ENCODE data around the gene PRR23A.
"Not testable (repeated sequence)": the region's sequence is repeated elsewhere in the genome, so short reads cannot be mapped to it uniquely, and the experiment has no call there.

Gene PRR23A

GRCh38 chr3:139006051-139006716 lies at the start of gene PRR23A:
PRR23A (minus strand) TSS chr3:139006268; CDS start chr3:139006268, 0 bp downstream.
- no peak within 1 kb of the TSS for H3K27ac Mint-ChIP-seq
- DNase-seq (no peak), ATAC-seq (no peak)
- no peaks in the 10 kb centered on the region for H3K36me3 Mint-ChIP-seq (ENCODE audit: low read depth)
- peaks cover 5% of the 10 kb centered on the region for H3K27me3 Mint-ChIP-seq
- H3K9me3 Mint-ChIP-seq = peaks cover 8% of the 10 kb centered on the region
- H3K4me1 Mint-ChIP-seq = no peaks in the 10 kb centered on the region
- no peak within 1 kb of the TSS for H3K4me3 Mint-ChIP-seq

- Mint-ChIP-seq H3K36me3 (ENCODE audit: low read depth) (peaks cover 2% of the 10 kb centered on the region), H3K9me3 (peaks cover 18% of the 10 kb centered on the region)
- no peak for ATAC-seq
Observed at GRCh38 chr3:139052802-139053600, 46.9 kb upstream of the PRR23A start.

DNA sequence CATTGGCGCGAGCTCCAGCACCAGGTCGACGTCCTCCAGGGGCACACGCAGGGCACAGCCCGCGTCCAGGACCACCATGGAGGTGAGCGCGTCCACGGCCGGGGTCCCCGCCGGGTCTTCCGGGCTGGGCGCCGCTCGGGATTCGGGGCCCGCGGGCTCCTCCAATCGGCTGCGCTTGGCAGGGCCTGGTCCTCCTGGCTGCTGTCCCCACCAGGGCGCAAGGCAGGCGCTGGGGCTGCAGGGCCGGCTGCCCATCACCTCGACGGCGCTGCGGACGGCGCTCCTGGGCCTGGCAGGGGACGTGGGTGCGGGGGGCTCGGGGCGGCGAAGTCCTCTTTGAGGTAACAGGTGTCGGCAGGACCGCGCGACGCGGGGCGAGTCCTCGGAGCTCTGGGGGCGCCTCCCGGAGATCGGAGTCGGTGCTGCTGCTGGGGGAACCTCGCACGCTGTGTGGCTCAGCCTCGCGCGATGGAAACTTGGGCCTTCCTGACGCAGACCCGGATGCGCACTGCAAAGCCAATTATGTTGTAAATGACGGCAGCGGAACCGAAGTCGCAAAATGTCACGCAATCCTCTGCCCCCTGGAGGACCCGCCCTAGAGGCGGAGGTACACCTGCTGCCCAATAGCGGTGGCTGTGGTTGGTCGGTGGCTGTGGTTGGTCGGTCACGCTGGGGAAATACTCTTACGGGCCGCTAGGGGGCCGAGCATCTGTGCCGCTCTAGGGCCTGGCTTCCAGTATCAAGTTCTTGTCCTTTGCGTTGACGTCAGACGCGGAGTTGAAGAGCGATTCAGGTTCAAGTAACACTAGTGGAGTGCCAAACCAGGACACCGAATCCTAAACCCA lies 38.5 kb upstream of the PRR23A start, which contains the start of gene PRR23C:
TSS of gene PRR23C (minus strand) at position 527 of the 845 bp plus-strand sequence. CDS start at position 255, 272 bp downstream.
- Mint-ChIP-seq H3K27ac (no peak within 1 kb of the TSS), H3K27me3 (peaks cover 2% of the 10 kb centered on the region), H3K4me3 (no peak within 1 kb of the TSS), H3K4me1 (no peaks in the 10 kb centered on the region), H3K9me3 (peaks cover 8% of the 10 kb centered on the region), H3K36me3 (ENCODE audit: low read depth) (no peaks in the 10 kb centered on the region)
- DNase-seq = no peak
- ATAC-seq = peak; percentile 20

More at GRCh38 chr3:139052802-139053600, 46.9 kb upstream of the PRR23A start:
- H3K27ac Mint-ChIP-seq = no peak overlapping the region
- H3K27me3 Mint-ChIP-seq = no peaks in the 10 kb centered on the region
- no peak overlapping the region for H3K4me3 Mint-ChIP-seq
- no peak for DNase-seq
- no peaks in the 10 kb centered on the region for H3K4me1 Mint-ChIP-seq

DNA sequence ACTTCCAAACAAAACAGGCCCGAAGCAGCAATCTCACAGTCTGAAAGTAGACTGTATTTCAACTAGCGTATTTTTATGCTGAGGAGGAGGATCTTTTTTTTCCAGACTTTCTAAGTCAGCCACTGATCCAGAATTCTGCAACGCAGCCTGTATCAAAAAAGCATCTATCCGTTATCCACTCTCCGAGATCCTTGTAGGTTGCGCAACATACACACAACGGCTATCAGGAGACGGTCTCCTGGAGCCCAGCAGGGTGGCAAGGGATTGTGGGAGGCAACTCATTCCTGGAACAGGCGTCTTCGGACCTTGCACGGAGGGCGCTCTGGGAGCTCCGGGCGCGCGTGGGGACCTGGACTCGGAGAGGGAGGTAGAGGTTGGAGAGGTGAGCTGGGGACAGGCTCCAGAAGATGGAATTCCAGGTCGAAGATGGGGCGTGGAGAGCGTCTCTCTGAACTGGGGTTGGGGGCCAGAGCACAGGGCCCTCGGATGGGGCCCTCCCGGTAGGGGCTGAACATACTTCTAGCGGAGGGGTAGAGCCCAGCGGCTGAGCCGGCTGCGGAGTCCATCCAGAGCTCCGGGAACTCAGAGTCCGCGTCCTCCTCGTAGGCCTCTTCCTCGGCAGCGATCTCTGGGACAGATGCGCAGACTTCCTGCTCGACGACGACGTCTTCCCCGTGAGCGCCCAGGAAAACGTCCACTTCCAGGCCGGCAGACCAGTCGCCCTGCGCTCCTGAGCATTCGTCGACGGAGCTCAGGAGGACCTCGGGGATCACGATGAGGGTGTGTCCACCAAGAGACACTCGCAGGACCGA lies 37.7 kb upstream of the PRR23A start:
- no peak overlapping the region for H3K4me3 Mint-ChIP-seq
- H3K4me1 Mint-ChIP-seq = no peaks in the 10 kb centered on the region
- DNase-seq = no peak
- H3K36me3 Mint-ChIP-seq (ENCODE audit: low read depth) = no peaks in the 10 kb centered on the region
- no peak overlapping the region for H3K27ac Mint-ChIP-seq
- H3K9me3 Mint-ChIP-seq = peaks cover 8% of the 10 kb centered on the region
- peaks cover 4% of the 10 kb centered on the region for H3K27me3 Mint-ChIP-seq
- no peak for ATAC-seq

DNA sequence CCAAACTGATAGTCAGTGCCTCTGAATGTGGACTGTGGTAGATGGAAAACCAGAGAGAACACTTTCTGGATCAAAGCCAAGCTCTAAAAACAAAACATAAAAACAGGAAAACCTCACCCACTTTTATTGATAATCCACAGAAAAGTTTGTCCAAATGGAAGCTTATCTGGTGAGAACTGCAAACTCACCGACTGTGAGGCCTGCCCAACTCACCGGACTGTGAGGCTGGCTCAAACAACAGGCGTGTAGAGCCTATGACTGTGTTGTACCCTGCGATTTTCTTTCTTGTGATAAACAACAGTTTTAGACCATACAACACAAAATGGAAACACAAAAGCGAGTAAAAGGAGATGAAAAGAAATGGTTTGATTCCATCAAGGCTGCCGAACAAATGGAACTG lies 31.4 kb upstream of the PRR23A start:
- no peak for DNase-seq
- H3K27ac Mint-ChIP-seq = no peak overlapping the region
- no peaks in the 10 kb centered on the region for H3K9me3 Mint-ChIP-seq
- H3K36me3 Mint-ChIP-seq (ENCODE audit: low read depth) = no peaks in the 10 kb centered on the region
- peaks cover 4% of the 10 kb centered on the region for H3K27me3 Mint-ChIP-seq
- ATAC-seq = no peak
- H3K4me3 Mint-ChIP-seq = no peak overlapping the region
- no peaks in the 10 kb centered on the region for H3K4me1 Mint-ChIP-seq

- peaks cover 12% of the 10 kb centered on the region for H3K9me3 Mint-ChIP-seq
- ATAC-seq (no peak), DNase-seq (no peak)
- no peak overlapping the region for H3K27ac Mint-ChIP-seq
- H3K36me3 Mint-ChIP-seq (ENCODE audit: low read depth) = no peaks in the 10 kb centered on the region
- no peaks in the 10 kb centered on the region for H3K4me1 Mint-ChIP-seq
- no peak overlapping the region for H3K4me3 Mint-ChIP-seq
- H3K27me3 Mint-ChIP-seq = no peaks in the 10 kb centered on the region
Observed at GRCh38 chr3:139032326-139033002, 26.4 kb upstream of the PRR23A start.

DNA sequence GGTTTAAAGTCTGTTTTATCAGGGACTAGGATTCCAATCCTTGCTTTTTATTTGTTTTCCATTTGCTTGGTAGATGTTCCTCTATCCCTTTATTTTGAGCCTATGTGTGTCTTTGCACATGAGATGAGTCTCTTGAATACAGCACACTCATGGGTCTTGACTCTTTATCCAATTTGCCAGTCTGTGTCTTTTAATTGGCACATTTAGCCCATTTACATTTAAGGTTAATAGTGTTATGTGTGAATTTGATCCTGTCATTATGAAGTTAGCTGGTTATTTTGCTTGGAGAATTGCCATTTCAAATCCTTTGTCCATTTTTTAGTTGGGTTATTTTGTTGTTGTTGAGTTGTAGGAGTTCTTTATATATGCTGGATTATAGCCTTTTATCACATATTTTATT lies 24.5 kb upstream of the PRR23A start:
- not testable (repeated sequence) for H3K27ac Mint-ChIP-seq; H3K27me3 Mint-ChIP-seq; H3K4me3 Mint-ChIP-seq; ATAC-seq; DNase-seq; H3K36me3 Mint-ChIP-seq (ENCODE audit: low read depth); H3K4me1 Mint-ChIP-seq
- H3K9me3 Mint-ChIP-seq = peaks cover 12% of the 10 kb centered on the region

DNA sequence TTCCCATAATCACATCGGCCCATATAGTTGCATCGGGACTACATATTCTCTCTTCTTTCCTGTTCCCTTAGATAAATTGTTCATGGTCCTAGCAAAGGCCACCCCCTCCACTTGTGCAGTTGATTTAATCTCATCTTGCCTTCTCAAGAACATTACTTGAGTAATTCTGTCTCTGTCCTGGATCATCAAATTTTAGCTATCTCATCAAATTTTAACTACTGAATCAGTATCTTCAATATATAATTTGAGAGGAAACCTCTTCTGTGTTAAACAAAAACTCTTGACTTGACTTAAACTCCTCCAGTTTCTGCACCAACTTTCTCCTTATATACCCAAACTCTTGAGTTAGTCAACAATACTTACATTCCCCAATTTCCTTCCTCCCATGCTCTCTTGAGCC lies 18.9 kb upstream of the PRR23A start:
- Mint-ChIP-seq H3K36me3 (ENCODE audit: low read depth) (no peaks in the 10 kb centered on the region), H3K4me1 (no peaks in the 10 kb centered on the region), H3K9me3 (peaks cover 6% of the 10 kb centered on the region), H3K4me3 (no peak overlapping the region), H3K27me3 (no peaks in the 10 kb centered on the region), H3K27ac (no peak overlapping the region)
- ATAC-seq = no peak
- DNase-seq = no peak

GRCh38 chr3:139020868-139021234 lies 14.8 kb upstream of the PRR23A start, which contains the start of gene PRR23B:
PRR23B (minus strand) TSS chr3:139020926; CDS start chr3:139020661, 265 bp downstream.
- no peaks in the 10 kb centered on the region for H3K4me1 Mint-ChIP-seq
- DNase-seq (no peak), ATAC-seq (no peak)
- peaks cover 8% of the 10 kb centered on the region for H3K27me3 Mint-ChIP-seq
- no peak within 1 kb of the TSS for H3K27ac Mint-ChIP-seq
- H3K9me3 Mint-ChIP-seq = peaks cover 5% of the 10 kb centered on the region
- no peak within 1 kb of the TSS for H3K4me3 Mint-ChIP-seq
- H3K36me3 Mint-ChIP-seq (ENCODE audit: low read depth) = no peaks in the 10 kb centered on the region

DNA sequence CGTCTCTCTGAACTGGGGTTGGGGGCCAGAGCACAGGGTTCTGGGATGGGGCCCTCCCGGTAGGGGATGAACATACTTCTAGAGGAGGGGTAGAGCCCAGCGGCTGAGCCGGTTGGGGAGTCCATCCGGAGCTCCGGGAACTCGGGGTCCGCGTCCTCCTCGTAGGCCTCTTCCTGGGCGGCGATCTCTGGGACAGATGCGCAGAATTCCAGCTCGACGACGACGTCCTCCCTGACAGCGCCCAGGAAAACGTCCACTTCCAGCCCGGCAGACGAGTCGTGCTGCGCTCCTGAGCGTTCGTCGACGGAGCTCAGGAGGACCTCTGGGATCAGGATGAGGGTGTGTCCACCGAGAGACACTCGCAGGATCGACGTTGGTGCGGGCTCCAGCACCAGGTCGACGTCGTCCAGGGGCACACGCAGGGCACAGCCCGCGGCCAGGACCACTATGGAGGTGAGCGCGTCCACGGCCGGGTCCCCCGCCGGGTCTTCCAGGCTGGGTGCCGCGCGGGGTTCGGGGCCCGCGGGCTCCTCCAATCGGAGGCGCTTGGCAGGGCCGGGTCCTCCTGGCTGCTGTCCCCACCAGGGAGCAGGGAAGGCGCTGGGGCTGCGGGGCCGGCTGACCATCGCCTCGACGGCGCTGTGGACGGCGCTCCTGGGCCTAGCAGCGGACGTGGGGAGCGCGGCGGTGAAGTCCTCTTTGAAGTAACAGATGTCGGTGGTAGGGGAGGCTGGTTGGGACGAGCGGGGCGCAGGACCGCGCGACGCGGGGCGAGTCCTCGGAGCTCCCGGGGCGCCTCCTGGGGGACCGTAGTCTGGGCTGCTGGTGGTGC lies 14.2 kb upstream of the PRR23A start:
- peaks cover 5% of the 10 kb centered on the region for H3K9me3 Mint-ChIP-seq
- no peaks in the 10 kb centered on the region for H3K36me3 Mint-ChIP-seq (ENCODE audit: low read depth)
- no peaks in the 10 kb centered on the region for H3K4me1 Mint-ChIP-seq
- no peak overlapping the region for H3K4me3 Mint-ChIP-seq
- peaks cover 8% of the 10 kb centered on the region for H3K27me3 Mint-ChIP-seq
- H3K27ac Mint-ChIP-seq = no peak overlapping the region
- DNase-seq = no peak
- ATAC-seq = no peak

GRCh38 chr3:139016430-139017048 lies 10.5 kb upstream of the PRR23A start:
- Mint-ChIP-seq H3K27ac (no peak overlapping the region), H3K36me3 (ENCODE audit: low read depth) (no peaks in the 10 kb centered on the region), H3K27me3 (peaks cover 10% of the 10 kb centered on the region), H3K4me3 (no peak overlapping the region), H3K4me1 (no peaks in the 10 kb centered on the region), H3K9me3 (peaks cover 17% of the 10 kb centered on the region)
- DNase-seq (no peak), ATAC-seq (no peak)

GRCh38 chr3:139005356-139005993 lies 593 bp downstream of the PRR23A start:
- H3K36me3 Mint-ChIP-seq (ENCODE audit: low read depth) = no peaks in the 10 kb centered on the region
- peaks cover 7% of the 10 kb centered on the region for H3K27me3 Mint-ChIP-seq
- no peak for ATAC-seq
- H3K4me3 Mint-ChIP-seq = no peak overlapping the region
- H3K9me3 Mint-ChIP-seq = peaks cover 12% of the 10 kb centered on the region
- no peaks in the 10 kb centered on the region for H3K4me1 Mint-ChIP-seq
- no peak overlapping the region for H3K27ac Mint-ChIP-seq
- DNase-seq = no peak

Measured in activated naive CD8-positive, alpha-beta T cell treated with anti-CD3 and anti-CD28 coated beads, Interleukin-2, amount 50 U/mL, for 24 hours (primary cell).